SK-N-SH treated with all-trans-retinoic acid at 6 μM for 48 hours (cell line): ENCODE data around the gene NBAS.

Source experiments
- ARNTL ChIP-seq: fragments of 450-650 bp; formaldehyde crosslinking; IDR thresholded peaks from 2 replicates; pipeline ENCODE4 v1.5.0; 2020; ENCODE audit warnings: low read depth, mild to moderate bottlenecking, moderate library complexity, borderline replicate concordance
- ESRRG ChIP-seq: fragments of 250-450 bp; sonication (Bioruptor Pico); IDR thresholded peaks from 2 replicates; pipeline ENCODE4 v1.6.1; 2021; ENCODE audit warnings: mild to moderate bottlenecking
- GLIS3 ChIP-seq: fragments of 250-450 bp; sonication (Bioruptor Pico); IDR thresholded peaks from 2 replicates; pipeline ENCODE4 v1.5.0; 2020; ENCODE audit warnings: mild to moderate bottlenecking, moderate library complexity
- PPARA ChIP-seq: fragments of 250-450 bp; sonication (Bioruptor Pico); IDR thresholded peaks from 2 replicates; pipeline ENCODE4 v1.5.0; 2020; ENCODE audit warnings: mild to moderate bottlenecking, borderline replicate concordance
- RARB ChIP-seq: fragments of 250-450 bp; sonication (Bioruptor Pico); IDR thresholded peaks from 2 replicates; pipeline ENCODE4 v1.8.0; 2021; ENCODE audit warnings: mild to moderate bottlenecking, moderate library complexity
- TCF4 ChIP-seq: fragments of 250-450 bp; sonication (Bioruptor Pico); IDR thresholded peaks from 2 replicates; pipeline ENCODE4 v1.8.0; 2021; ENCODE audit warnings: mild to moderate bottlenecking, moderate library complexity, borderline replicate concordance
- TOX ChIP-seq: fragments of 250-450 bp; sonication (Bioruptor Pico); IDR thresholded peaks from 2 replicates; pipeline ENCODE4 v1.8.0; 2021; ENCODE audit warnings: mild to moderate bottlenecking, moderate library complexity, borderline replicate concordance
- ZFP3 ChIP-seq: fragments of 250-450 bp; sonication (Bioruptor Pico); IDR thresholded peaks from 2 replicates; pipeline ENCODE4 v1.5.0; 2020; ENCODE audit warnings: mild to moderate bottlenecking, moderate library complexity
- ZFP30 ChIP-seq: fragments of 450-650 bp; formaldehyde crosslinking; IDR thresholded peaks from 2 replicates; pipeline ENCODE4 v1.5.0; 2022; ENCODE audit warnings: mild to moderate bottlenecking, moderate library complexity
- ZNF8 ChIP-seq: fragments of 450-650 bp; formaldehyde crosslinking; IDR thresholded peaks from 2 replicates; pipeline ENCODE4 v1.5.0; 2020; ENCODE audit warnings: mild to moderate bottlenecking, moderate library complexity
- TF ChIP-seq, protein P1 (sequence below): fragments of 250-450 bp; sonication (Bioruptor Pico); IDR thresholded peaks from 2 replicates; pipeline ENCODE4 v1.5.1; 2020; ENCODE audit warnings: low read depth, mild to moderate bottlenecking, moderate library complexity
- TF ChIP-seq, protein P2 (sequence below): fragments of 250-450 bp; sonication (Bioruptor Pico); IDR thresholded peaks from 2 replicates; pipeline ENCODE4 v1.5.0; 2020; ENCODE audit warnings: mild to moderate bottlenecking, moderate library complexity
- TF ChIP-seq, protein P3 (sequence below): fragments of 250-450 bp; sonication (Bioruptor Pico); IDR thresholded peaks from 2 replicates; pipeline ENCODE4 v1.5.1; 2021; ENCODE audit warnings: mild to moderate bottlenecking, moderate library complexity

- TF ChIP-seq TCF4 (CRISPR knock-in tag) (no peak), ZFP30 (CRISPR knock-in tag) (no peak), RARB (CRISPR knock-in tag) (no peak), ZFP3 (CRISPR knock-in tag) (no peak), ESRRG (no peak), TOX (CRISPR knock-in tag) (no peak), PPARA (no peak), ARNTL (no peak), ZNF8 (CRISPR knock-in tag) (no peak), GLIS3 (CRISPR knock-in tag) (no peak)
- TF ChIP-seq, protein P1, sequence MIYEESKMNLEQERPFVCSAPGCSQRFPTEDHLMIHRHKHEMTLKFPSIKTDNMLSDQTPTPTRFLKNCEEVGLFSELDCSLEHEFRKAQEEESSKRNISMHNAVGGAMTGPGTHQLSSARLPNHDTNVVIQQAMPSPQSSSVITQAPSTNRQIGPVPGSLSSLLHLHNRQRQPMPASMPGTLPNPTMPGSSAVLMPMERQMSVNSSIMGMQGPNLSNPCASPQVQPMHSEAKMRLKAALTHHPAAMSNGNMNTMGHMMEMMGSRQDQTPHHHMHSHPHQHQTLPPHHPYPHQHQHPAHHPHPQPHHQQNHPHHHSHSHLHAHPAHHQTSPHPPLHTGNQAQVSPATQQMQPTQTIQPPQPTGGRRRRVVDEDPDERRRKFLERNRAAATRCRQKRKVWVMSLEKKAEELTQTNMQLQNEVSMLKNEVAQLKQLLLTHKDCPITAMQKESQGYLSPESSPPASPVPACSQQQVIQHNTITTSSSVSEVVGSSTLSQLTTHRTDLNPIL (CRISPR knock-in tag), result no peak
- TF ChIP-seq, protein P2, sequence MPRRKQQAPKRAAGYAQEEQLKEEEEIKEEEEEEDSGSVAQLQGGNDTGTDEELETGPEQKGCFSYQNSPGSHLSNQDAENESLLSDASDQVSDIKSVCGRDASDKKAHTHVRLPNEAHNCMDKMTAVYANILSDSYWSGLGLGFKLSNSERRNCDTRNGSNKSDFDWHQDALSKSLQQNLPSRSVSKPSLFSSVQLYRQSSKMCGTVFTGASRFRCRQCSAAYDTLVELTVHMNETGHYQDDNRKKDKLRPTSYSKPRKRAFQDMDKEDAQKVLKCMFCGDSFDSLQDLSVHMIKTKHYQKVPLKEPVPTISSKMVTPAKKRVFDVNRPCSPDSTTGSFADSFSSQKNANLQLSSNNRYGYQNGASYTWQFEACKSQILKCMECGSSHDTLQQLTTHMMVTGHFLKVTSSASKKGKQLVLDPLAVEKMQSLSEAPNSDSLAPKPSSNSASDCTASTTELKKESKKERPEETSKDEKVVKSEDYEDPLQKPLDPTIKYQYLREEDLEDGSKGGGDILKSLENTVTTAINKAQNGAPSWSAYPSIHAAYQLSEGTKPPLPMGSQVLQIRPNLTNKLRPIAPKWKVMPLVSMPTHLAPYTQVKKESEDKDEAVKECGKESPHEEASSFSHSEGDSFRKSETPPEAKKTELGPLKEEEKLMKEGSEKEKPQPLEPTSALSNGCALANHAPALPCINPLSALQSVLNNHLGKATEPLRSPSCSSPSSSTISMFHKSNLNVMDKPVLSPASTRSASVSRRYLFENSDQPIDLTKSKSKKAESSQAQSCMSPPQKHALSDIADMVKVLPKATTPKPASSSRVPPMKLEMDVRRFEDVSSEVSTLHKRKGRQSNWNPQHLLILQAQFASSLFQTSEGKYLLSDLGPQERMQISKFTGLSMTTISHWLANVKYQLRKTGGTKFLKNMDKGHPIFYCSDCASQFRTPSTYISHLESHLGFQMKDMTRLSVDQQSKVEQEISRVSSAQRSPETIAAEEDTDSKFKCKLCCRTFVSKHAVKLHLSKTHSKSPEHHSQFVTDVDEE, result no peak
- TF ChIP-seq, protein P3, sequence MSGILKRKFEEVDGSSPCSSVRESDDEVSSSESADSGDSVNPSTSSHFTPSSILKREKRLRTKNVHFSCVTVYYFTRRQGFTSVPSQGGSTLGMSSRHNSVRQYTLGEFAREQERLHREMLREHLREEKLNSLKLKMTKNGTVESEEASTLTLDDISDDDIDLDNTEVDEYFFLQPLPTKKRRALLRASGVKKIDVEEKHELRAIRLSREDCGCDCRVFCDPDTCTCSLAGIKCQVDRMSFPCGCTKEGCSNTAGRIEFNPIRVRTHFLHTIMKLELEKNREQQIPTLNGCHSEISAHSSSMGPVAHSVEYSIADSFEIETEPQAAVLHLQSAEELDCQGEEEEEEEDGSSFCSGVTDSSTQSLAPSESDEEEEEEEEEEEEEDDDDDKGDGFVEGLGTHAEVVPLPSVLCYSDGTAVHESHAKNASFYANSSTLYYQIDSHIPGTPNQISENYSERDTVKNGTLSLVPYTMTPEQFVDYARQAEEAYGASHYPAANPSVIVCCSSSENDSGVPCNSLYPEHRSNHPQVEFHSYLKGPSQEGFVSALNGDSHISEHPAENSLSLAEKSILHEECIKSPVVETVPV (CRISPR knock-in tag), result no peak
Observed at GRCh38 chr2:15323227-15323626, 237.9 kb downstream of the NBAS start.
